ENCODE data around the gene SPTLC2. TPM values are rescaled to one million over a fixed set of nuclear protein-coding genes. Genes with fewer than 3 reads are reported as not detected.
A peak's percentile ranks its signal among the peaks of the same experiment; 100 is the strongest.
"Not testable (repeated sequence)": the region's sequence is repeated elsewhere in the genome, so short reads cannot be mapped to it uniquely, and the experiment has no call there.

Gene SPTLC2
- total and polyA plus RNA-seq, 2 of the 13 experiments (the other 11 are each of a cell fraction or from before 2014, with no cell fraction given): 17.4 to 17.5 TPM

GRCh38 chr14:77635869-77636268 is 19.4 kb upstream of the SPTLC2 start:
- in situ Hi-C loops (cut with HindIII; ENCODE audit: extremely low pct_ligation_motif_present, low pct_unique_long_range_greater_than_20kb); BruUV-seq (replicated peaks); H3K27me3 ChIP-seq (ENCODE audit: control insufficient read depth in 1 of 2, insufficient read depth in 2 of 2, low read length in 2 of 2); H3K27ac ChIP-seq (ENCODE audit: extremely low read length, insufficient read depth, low read length); POLR2A ChIA-PET; CTCF ChIA-PET (ENCODE audit: low intra/inter-chr PET ratio, low total read pairs); FAIRE-seq; H2AFZ ChIP-seq (ENCODE audit: low read length); H3K79me2 ChIP-seq (ENCODE audit: insufficient read depth, low read length); H3K36me3 ChIP-seq (replicated peaks in 1 of 2; ENCODE audit: control insufficient read depth in 1 of 2, insufficient read depth in 2 of 2, low read length in 2 of 2); H4K20me1 ChIP-seq (ENCODE audit: insufficient read depth, low read length); ATAC-seq; H3K9ac ChIP-seq (ENCODE audit: insufficient read depth, low read depth, low read length); intact Hi-C loops (cut with micrococcal nuclease; ENCODE audit: unreplicated experiment); DNase-seq (ENCODE audit: low spot score); TF ChIP-seq SOX13 (IDR thresholded peaks at IDR 0.05): not testable (repeated sequence)
- 23% methylated on average over 4 of the region's 4 CpGs for WGBS (ENCODE audit: low lambda C conversion rate)
- H3K4me1 ChIP-seq (ENCODE audit: insufficient read depth, low read length): peaks cover 33% of the 10 kb centered on the region
- H3K9me3 ChIP-seq (ENCODE audit: low read length): peaks cover 21% of the 10 kb centered on the region
- peak overlapping the region; percentile 37 for H3K4me2 ChIP-seq (ENCODE audit: low read depth, low read length)
- peak overlapping the region in 1 of 3 experiments; percentile 28; a peak in 1 of 6 replicates for H3K4me3 ChIP-seq (replicated peaks in 1 of 3; ENCODE audit: insufficient read depth in 1 of 3, low read depth in 2 of 3, low read length in 3 of 3)
- TF ChIP-seq, protein P1, sequence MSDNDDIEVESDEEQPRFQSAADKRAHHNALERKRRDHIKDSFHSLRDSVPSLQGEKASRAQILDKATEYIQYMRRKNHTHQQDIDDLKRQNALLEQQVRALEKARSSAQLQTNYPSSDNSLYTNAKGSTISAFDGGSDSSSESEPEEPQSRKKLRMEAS (IDR thresholded peaks at IDR 0.05): peak; percentile 54; the same call in 1 of the 2 replicates
- TF ChIP-seq, protein P2, sequence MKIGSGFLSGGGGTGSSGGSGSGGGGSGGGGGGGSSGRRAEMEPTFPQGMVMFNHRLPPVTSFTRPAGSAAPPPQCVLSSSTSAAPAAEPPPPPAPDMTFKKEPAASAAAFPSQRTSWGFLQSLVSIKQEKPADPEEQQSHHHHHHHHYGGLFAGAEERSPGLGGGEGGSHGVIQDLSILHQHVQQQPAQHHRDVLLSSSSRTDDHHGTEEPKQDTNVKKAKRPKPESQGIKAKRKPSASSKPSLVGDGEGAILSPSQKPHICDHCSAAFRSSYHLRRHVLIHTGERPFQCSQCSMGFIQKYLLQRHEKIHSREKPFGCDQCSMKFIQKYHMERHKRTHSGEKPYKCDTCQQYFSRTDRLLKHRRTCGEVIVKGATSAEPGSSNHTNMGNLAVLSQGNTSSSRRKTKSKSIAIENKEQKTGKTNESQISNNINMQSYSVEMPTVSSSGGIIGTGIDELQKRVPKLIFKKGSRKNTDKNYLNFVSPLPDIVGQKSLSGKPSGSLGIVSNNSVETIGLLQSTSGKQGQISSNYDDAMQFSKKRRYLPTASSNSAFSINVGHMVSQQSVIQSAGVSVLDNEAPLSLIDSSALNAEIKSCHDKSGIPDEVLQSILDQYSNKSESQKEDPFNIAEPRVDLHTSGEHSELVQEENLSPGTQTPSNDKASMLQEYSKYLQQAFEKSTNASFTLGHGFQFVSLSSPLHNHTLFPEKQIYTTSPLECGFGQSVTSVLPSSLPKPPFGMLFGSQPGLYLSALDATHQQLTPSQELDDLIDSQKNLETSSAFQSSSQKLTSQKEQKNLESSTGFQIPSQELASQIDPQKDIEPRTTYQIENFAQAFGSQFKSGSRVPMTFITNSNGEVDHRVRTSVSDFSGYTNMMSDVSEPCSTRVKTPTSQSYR (CRISPR knock-in tag; IDR thresholded peaks at IDR 0.05; ENCODE audit: borderline replicate concordance): peak; percentile 29; the same call in 1 of the 2 replicates
- 0 out of 2 replicates have a peak, but pooled peaks have one; percentile 33 for TF ChIP-seq HNF1B (CRISPR knock-in tag; IDR thresholded peaks at IDR 0.05)
- TF ChIP-seq, protein P3, sequence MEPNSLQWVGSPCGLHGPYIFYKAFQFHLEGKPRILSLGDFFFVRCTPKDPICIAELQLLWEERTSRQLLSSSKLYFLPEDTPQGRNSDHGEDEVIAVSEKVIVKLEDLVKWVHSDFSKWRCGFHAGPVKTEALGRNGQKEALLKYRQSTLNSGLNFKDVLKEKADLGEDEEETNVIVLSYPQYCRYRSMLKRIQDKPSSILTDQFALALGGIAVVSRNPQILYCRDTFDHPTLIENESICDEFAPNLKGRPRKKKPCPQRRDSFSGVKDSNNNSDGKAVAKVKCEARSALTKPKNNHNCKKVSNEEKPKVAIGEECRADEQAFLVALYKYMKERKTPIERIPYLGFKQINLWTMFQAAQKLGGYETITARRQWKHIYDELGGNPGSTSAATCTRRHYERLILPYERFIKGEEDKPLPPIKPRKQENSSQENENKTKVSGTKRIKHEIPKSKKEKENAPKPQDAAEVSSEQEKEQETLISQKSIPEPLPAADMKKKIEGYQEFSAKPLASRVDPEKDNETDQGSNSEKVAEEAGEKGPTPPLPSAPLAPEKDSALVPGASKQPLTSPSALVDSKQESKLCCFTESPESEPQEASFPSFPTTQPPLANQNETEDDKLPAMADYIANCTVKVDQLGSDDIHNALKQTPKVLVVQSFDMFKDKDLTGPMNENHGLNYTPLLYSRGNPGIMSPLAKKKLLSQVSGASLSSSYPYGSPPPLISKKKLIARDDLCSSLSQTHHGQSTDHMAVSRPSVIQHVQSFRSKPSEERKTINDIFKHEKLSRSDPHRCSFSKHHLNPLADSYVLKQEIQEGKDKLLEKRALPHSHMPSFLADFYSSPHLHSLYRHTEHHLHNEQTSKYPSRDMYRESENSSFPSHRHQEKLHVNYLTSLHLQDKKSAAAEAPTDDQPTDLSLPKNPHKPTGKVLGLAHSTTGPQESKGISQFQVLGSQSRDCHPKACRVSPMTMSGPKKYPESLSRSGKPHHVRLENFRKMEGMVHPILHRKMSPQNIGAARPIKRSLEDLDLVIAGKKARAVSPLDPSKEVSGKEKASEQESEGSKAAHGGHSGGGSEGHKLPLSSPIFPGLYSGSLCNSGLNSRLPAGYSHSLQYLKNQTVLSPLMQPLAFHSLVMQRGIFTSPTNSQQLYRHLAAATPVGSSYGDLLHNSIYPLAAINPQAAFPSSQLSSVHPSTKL (CRISPR knock-in tag; IDR thresholded peaks at IDR 0.05): 0 out of 2 replicates have a peak, but pooled peaks have one; percentile 42
- peak; percentile 42; the same call in 1 of the 2 replicates for TF ChIP-seq ZNF292 (CRISPR knock-in tag; IDR thresholded peaks at IDR 0.05; ENCODE audit: borderline replicate concordance, low read depth)
- TF ChIP-seq SOX13 (CRISPR knock-in tag; conservative IDR thresholded peaks at IDR 0.05 in 1 of 2, IDR thresholded peaks at IDR 0.05 in 1 of 2): 0 out of 4 replicates have a peak, but pooled peaks of 1 of the 2 experiments have one; percentile 18
- TF ChIP-seq PAXIP1 (CRISPR knock-in tag; conservative IDR thresholded peaks at IDR 0.05): peak; percentile 47; the same call in 1 of the 2 replicates
- 0 out of 2 replicates have a peak, but pooled peaks have one; percentile 35 for TF ChIP-seq HDAC1 (CRISPR knock-in tag; IDR thresholded peaks at IDR 0.05)
- 0 out of 2 replicates have a peak, but pooled peaks have one; percentile 25 for TF ChIP-seq ZNF430 (CRISPR knock-in tag; IDR thresholded peaks at IDR 0.05)
- TF ChIP-seq SAP130 (CRISPR knock-in tag; IDR thresholded peaks at IDR 0.05; ENCODE audit: low read depth): peak; percentile 40; the same call in 1 of the 2 replicates
